DOHH2 (cell line): Measurements from ENCODE around the gene PHF20.

ENCODE experiments used
- CTCF ChIP-seq: fragments of 200-600 bp; sonication (generic); IDR thresholded peaks from one replicate; pipeline ENCODE4 v1.5.1; 2014; ENCODE audit warnings: antibody characterized with exemption, mild to moderate bottlenecking, low read depth, low read length; ENCODE audit not compliant: poor library complexity, severe bottlenecking
- EZH2phosphoT487 ChIP-seq: fragments of 200-600 bp; sonication (generic); IDR thresholded peaks from 2 replicates; pipeline ENCODE4 v1.6.1; 2017; ENCODE audit warnings: borderline replicate concordance, mild to moderate bottlenecking, antibody characterized with exemption, low read length, moderate library complexity, mixed read lengths

- peak; percentile 4 for TF ChIP-seq CTCF
- no peak for TF ChIP-seq EZH2phosphoT487
Measured at GRCh38 chr20:35742741-35743523, 28.9 kb upstream of the PHF20 start.
